Kidney (tissue), 14 donors: Measurements from ENCODE around the gene SZT2. TPM values are rescaled to one million over a fixed set of nuclear protein-coding genes. Genes with fewer than 3 reads are reported as not detected.

Experiments used
- DNase-seq, 5 donors: peaks; one replicate each; pipeline ENCODE4 v3.0.0-alpha.2; 2013 to 2020
- FAIRE-seq: peaks from 2 replicates; lab custom pipeline; 2012; peaks lifted over from hg19 to GRCh38; lab: Jason Lieb, UNC
- H3K27ac ChIP-seq, 2 donors: one replicate each; pipeline ENCODE4 v1.7.0; 2013; ENCODE audit warnings: low read depth in 2 of 2, low read length in 2 of 2, inconsistent platforms in 1 of 2
- H3K27me3 ChIP-seq: one replicate; pipeline ENCODE4 v1.7.1; 2013; ENCODE audit warnings: low read length, inconsistent platforms; ENCODE audit not compliant: control insufficient read depth, insufficient read depth
- H3K36me3 ChIP-seq, 3 donors: one replicate each; pipeline versions ENCODE4 v1.7.0 to v1.7.1; 2013; ENCODE audit warnings: low read length in 3 of 3, control low read depth in 1 of 3, inconsistent platforms in 1 of 3; ENCODE audit not compliant: insufficient read depth in 3 of 3, control insufficient read depth in 2 of 3
- H3K4me1 ChIP-seq, 3 donors: one replicate each; pipeline versions ENCODE4 v1.7.0 to v1.7.1; 2013; ENCODE audit warnings: low read length in 3 of 3, inconsistent platforms in 1 of 3, low read depth in 1 of 3; ENCODE audit not compliant: control insufficient read depth in 2 of 3, insufficient read depth in 2 of 3
- H3K4me3 ChIP-seq, 3 donors: one replicate each; pipeline versions ENCODE4 v1.7.0 to v1.8.1; 2013; ENCODE audit warnings: low read length in 3 of 3, control low read depth in 1 of 3, inconsistent platforms in 1 of 3
- H3K9ac ChIP-seq, 3 donors: one replicate each; pipeline versions ENCODE4 v1.7.0 to v1.7.1; 2013; ENCODE audit warnings: low read length in 3 of 3, control low read depth in 1 of 3, inconsistent platforms in 1 of 3
- H3K9me3 ChIP-seq, 3 donors: one replicate each; pipeline versions ENCODE4 v1.7.0 to v1.7.1; 2013; ENCODE audit warnings: low read length in 3 of 3, control low read depth in 1 of 3, inconsistent platforms in 1 of 3; ENCODE audit not compliant: control insufficient read depth in 2 of 3, insufficient read depth in 1 of 3
- intact Hi-C: fragments of 100-400 bp; cut with DNase I; formaldehyde crosslinking; loops from one replicate; pipeline ENCODE4 v1.11.1; 2022
- polyA plus RNA-seq: library from polyadenylated mRNA; stranded (reverse); fragments of 350-450 nt; fragmentation: Illumina TruSeq; extraction: RNeasy Lipid Tissue Mini Kit (QIAGEN cat#74804); gene quantifications from one replicate; pipeline ENCODE4 v1.2.3, GENCODE V29; 2014; ENCODE audit warnings: low read depth, low replicate concordance; ENCODE audit not compliant: insufficient read depth
- total RNA-seq: library from RNA; stranded (reverse); fragmentation: NEBNext Ultra II Directional; extraction: Animal tissue kit (Norgen Biotek cat#: 25700); gene quantifications from one replicate; pipeline ENCODE4 v1.2.1, GENCODE V29; 2021
- TF ChIP-seq, protein P1 (sequence below): IDR thresholded peaks from 3 replicates; pipeline ENCODE4 v1.5.1; 2012; ENCODE audit warnings: mild to moderate bottlenecking, moderate library complexity, borderline replicate concordance; ENCODE audit not compliant: insufficient read depth; ENCODE audit errors: extremely low read depth
- donor health status: control.
- donor health status: control.
- donor health status: control.
- donor health status: control.
- donor health status: control.
- donor health status: DM: yes; HTN: yes; CAD: no.
- donor health status: Normal renal cell carcinoma (clear cell type).

Gene SZT2
- total and polyA plus RNA-seq, 2 donors from 2014 or later, result 10.4 to 66.8 TPM

DNA sequence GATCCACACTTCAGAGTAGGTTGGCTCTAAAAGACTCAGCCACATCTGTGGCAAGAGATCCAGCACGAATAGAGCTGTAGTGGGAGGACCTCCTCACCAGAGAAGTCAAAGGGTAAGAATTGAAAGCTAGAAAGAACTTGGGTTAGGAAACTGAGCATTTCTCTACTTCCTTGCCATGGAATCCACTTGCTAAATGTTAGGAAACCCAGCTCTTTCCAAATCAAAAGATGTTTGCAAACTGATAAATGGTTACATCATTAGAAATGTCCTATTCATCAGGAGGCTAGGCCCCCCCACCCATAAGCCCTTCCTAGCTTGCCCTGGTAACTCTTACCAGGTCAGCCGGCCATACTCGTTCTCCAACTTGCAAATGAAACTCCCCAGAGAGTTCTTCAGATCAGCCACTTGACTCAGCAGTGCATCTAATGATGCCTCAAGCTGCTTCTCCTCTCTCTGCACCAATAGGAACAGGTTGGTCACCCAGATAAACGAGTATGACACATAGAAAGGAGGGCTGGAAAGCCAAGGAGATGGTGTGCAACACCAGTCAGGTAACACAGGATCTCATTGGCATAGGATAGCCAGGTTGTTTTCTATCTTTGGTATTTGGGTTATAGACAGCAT lies 1.6 kb upstream of the SZT2 start:
- no peak for DNase-seq
- H3K4me3 ChIP-seq, result peak overlapping the region in 1 of 3 donors; percentile 78
- H3K9me3 ChIP-seq, result no peaks in the 10 kb centered on the region
- no peak overlapping the region for H3K9ac ChIP-seq
- H3K4me1 ChIP-seq, result peaks cover 0 to 15% (median 13%) of the 10 kb centered on the region in 3 donors
- intact Hi-C loops, result no loop called here
- no peaks in the 10 kb centered on the region for H3K27me3 ChIP-seq
- TF ChIP-seq, protein P1, sequence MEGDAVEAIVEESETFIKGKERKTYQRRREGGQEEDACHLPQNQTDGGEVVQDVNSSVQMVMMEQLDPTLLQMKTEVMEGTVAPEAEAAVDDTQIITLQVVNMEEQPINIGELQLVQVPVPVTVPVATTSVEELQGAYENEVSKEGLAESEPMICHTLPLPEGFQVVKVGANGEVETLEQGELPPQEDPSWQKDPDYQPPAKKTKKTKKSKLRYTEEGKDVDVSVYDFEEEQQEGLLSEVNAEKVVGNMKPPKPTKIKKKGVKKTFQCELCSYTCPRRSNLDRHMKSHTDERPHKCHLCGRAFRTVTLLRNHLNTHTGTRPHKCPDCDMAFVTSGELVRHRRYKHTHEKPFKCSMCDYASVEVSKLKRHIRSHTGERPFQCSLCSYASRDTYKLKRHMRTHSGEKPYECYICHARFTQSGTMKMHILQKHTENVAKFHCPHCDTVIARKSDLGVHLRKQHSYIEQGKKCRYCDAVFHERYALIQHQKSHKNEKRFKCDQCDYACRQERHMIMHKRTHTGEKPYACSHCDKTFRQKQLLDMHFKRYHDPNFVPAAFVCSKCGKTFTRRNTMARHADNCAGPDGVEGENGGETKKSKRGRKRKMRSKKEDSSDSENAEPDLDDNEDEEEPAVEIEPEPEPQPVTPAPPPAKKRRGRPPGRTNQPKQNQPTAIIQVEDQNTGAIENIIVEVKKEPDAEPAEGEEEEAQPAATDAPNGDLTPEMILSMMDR, result no peak
- no peak overlapping the region for H3K27ac ChIP-seq
- peaks cover 8 to 45% (median 38%) of the 10 kb centered on the region in 3 donors for H3K36me3 ChIP-seq
- no peak for FAIRE-seq

DNA sequence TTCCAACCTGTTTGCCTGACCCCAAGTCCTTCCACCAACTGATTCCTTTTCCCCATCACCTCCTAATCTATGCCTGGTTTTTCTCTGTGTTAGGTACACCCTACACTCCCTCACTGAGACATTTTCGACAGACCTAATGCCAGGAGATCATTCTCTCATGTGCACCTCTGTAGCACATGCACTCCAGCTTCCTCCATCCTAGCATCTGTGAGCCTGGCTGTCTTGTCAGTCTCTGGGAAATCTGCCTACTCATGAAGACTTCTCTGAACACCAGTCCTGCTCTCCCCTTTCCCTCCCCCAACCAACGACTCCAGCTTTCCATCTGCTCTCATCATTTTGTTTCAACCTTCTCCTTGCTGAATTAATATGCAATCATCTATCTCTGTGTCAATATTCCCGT lies 1.1 kb upstream of the SZT2 start:
- H3K9me3 ChIP-seq, result no peaks in the 10 kb centered on the region
- H3K27ac ChIP-seq, result no peak overlapping the region
- H3K27me3 ChIP-seq, result no peaks in the 10 kb centered on the region
- peaks cover 0 to 15% (median 13%) of the 10 kb centered on the region in 3 donors for H3K4me1 ChIP-seq
- peak overlapping the region; percentile 8 to 92 (median 72) for H3K9ac ChIP-seq
- FAIRE-seq (no peak), DNase-seq (no peak)
- H3K36me3 ChIP-seq, result peaks cover 8 to 40% (median 33%) of the 10 kb centered on the region in 3 donors
- TF ChIP-seq, protein P1, result no peak
- H3K4me3 ChIP-seq, result peak overlapping the region; percentile 78 to 93 (median 88)
- intact Hi-C loops, result no loop called here

DNA sequence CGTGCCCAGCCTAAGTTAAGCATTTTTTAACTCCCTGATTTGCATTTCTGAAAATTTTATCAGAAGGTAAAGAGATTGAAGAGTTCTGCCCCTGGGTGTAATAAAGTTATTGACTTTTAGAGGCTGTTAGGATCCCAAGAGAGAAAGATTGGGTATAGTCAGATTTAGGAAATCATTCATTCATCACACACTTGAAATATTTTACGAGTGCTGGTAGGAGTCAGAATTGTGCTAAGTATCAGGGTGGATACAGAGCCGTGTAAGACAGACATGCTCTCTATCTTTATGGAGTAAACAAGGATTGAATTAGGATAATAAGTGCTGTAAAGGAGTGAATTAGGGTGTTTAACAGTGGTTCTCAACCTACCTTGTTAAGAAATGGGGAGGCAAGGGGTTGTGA lies 3.0 kb downstream of the SZT2 start:
- no peak for DNase-seq
- H3K4me1 ChIP-seq, result peaks cover 0 to 15% (median 13%) of the 10 kb centered on the region in 3 donors
- H3K4me3 ChIP-seq, result no peak overlapping the region
- TF ChIP-seq, protein P1, result no peak
- FAIRE-seq, result no peak
- H3K27me3 ChIP-seq, result no peaks in the 10 kb centered on the region
- intact Hi-C loops, result no loop called here
- H3K9me3 ChIP-seq, result no peaks in the 10 kb centered on the region
- no peaks in the 10 kb centered on the region for H3K36me3 ChIP-seq
- H3K27ac ChIP-seq, result no peak overlapping the region
- no peak overlapping the region for H3K9ac ChIP-seq
